Measurements from ENCODE around the gene ARFGAP3.

The ARFGAP3 gene

GRCh38 chr22:42847110-42847509 lies 10.0 kb downstream of the ARFGAP3 start:
- peaks cover 7% of the 10 kb centered on the region for H3K4me1 ChIP-seq (ENCODE audit: insufficient read depth, low read length, poor library complexity, severe bottlenecking)

GRCh38 chr22:42844756-42845155 lies 12.3 kb downstream of the ARFGAP3 start:
- H3K4me3 ChIP-seq (ENCODE audit: low read length, poor library complexity, severe bottlenecking): no peak overlapping the region
- H3F3A ChIP-seq (ENCODE audit: low read depth): 0 out of 2 replicates have a peak, but pooled peaks cover 3% of the 10 kb centered on the region
- no peaks in the 10 kb centered on the region for H3K27me3 ChIP-seq (ENCODE audit: insufficient read depth, low read length, poor library complexity, severe bottlenecking)
- H3K9ac ChIP-seq (ENCODE audit: low read depth, low read length, poor library complexity, severe bottlenecking): no peak overlapping the region
- H3K79me2 ChIP-seq (ENCODE audit: insufficient read depth, low read length): peaks cover 21% of the 10 kb centered on the region
- H4K20me1 ChIP-seq (ENCODE audit: insufficient read depth, low read length, poor library complexity, severe bottlenecking): peaks cover 11% of the 10 kb centered on the region
- no peak overlapping the region for H3K4me2 ChIP-seq (ENCODE audit: low read depth, low read length, poor library complexity, severe bottlenecking)
- peaks cover 7% of the 10 kb centered on the region for H3K4me1 ChIP-seq (ENCODE audit: insufficient read depth, low read length, poor library complexity, severe bottlenecking)
- H3K9me2 ChIP-seq (replicated peaks; ENCODE audit: low read depth, low read length): no peaks in the 10 kb centered on the region
- H3K9me3 ChIP-seq (ENCODE audit: insufficient read depth, low read depth, low read length): no peaks in the 10 kb centered on the region
- TF ChIP-seq, protein P1, sequence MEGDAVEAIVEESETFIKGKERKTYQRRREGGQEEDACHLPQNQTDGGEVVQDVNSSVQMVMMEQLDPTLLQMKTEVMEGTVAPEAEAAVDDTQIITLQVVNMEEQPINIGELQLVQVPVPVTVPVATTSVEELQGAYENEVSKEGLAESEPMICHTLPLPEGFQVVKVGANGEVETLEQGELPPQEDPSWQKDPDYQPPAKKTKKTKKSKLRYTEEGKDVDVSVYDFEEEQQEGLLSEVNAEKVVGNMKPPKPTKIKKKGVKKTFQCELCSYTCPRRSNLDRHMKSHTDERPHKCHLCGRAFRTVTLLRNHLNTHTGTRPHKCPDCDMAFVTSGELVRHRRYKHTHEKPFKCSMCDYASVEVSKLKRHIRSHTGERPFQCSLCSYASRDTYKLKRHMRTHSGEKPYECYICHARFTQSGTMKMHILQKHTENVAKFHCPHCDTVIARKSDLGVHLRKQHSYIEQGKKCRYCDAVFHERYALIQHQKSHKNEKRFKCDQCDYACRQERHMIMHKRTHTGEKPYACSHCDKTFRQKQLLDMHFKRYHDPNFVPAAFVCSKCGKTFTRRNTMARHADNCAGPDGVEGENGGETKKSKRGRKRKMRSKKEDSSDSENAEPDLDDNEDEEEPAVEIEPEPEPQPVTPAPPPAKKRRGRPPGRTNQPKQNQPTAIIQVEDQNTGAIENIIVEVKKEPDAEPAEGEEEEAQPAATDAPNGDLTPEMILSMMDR (conservative IDR thresholded peaks at IDR 0.05; ENCODE audit: low read length): no peak
- no peak for TF ChIP-seq EZH2phosphoT487 (IDR thresholded peaks at IDR 0.05; ENCODE audit: borderline replicate concordance)
- peaks cover 57% of the 10 kb centered on the region; the same call in 1 of the 2 replicates for H3K36me3 ChIP-seq (ENCODE audit: insufficient read depth, low read length)
- no peak overlapping the region for H2AFZ ChIP-seq (ENCODE audit: low read length)

More at GRCh38 chr22:42847110-42847509, 10.0 kb downstream of the ARFGAP3 start:
- Histone ChIP-seq H3K36me3 (ENCODE audit: insufficient read depth, low read length) (peaks cover 38% of the 10 kb centered on the region; the same call in 1 of the 2 replicates), H3K4me3 (ENCODE audit: low read length, poor library complexity, severe bottlenecking) (no peak overlapping the region), H3K9me3 (ENCODE audit: insufficient read depth, low read depth, low read length) (no peaks in the 10 kb centered on the region), H3F3A (ENCODE audit: low read depth) (0 out of 2 replicates have a peak, but pooled peaks cover 3% of the 10 kb centered on the region), H3K79me2 (ENCODE audit: insufficient read depth, low read length) (peaks cover 44% of the 10 kb centered on the region), H4K20me1 (ENCODE audit: insufficient read depth, low read length, poor library complexity, severe bottlenecking) (peaks cover 14% of the 10 kb centered on the region), H3K9ac (ENCODE audit: low read depth, low read length, poor library complexity, severe bottlenecking) (no peak overlapping the region), H3K4me2 (ENCODE audit: low read depth, low read length, poor library complexity, severe bottlenecking) (no peak overlapping the region), H2AFZ (ENCODE audit: low read length) (no peak overlapping the region), H3K27me3 (ENCODE audit: insufficient read depth, low read length, poor library complexity, severe bottlenecking) (no peaks in the 10 kb centered on the region), H3K9me2 (replicated peaks; ENCODE audit: low read depth, low read length) (no peaks in the 10 kb centered on the region)
- TF ChIP-seq, protein P1 (conservative IDR thresholded peaks at IDR 0.05; ENCODE audit: low read length): no peak
- TF ChIP-seq EZH2phosphoT487 (IDR thresholded peaks at IDR 0.05; ENCODE audit: borderline replicate concordance): no peak

DNA sequence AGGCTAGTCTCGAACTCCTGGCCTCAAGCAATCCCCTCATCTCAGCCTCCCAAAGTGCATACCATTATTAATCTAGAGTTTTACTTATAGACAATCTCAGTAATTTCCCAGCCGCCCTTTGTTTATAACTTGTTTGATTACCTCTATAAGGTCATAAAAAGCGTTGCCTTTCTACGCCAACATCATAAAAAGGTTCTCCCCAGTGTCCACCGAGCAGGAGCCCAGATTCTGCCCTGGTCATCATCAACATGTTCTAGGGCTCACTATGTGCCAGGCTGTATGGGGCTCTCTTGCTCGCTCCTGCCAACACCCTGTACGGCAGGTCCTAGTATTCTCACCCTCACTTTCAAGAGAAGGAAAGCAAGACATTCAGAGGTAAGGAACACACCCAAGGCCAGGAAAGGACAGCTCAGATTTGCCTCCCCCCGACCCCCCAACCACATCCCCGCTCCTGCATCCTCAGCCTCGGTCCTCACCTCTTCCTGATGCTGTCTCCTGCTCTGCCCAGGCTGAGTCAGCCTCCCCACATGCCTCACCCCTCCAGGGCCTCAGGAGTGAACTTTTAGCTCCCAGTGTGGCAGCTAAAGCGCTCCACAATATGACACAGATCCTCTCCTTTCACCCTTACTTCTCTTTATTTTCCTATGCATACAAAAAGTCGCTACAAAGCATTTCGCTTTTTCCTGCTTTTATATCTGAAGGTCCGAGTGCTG lies 14.3 kb downstream of the ARFGAP3 start:
- 0 out of 2 replicates have a peak, but pooled peaks cover 3% of the 10 kb centered on the region for H3F3A ChIP-seq (ENCODE audit: low read depth)
- H3K36me3 ChIP-seq (ENCODE audit: insufficient read depth, low read length): peaks cover 63% of the 10 kb centered on the region; the same call in 1 of the 2 replicates
- no peak for TF ChIP-seq EZH2phosphoT487 (IDR thresholded peaks at IDR 0.05; ENCODE audit: borderline replicate concordance)
- TF ChIP-seq, protein P1 (conservative IDR thresholded peaks at IDR 0.05; ENCODE audit: low read length): no peak

More for the DNA sequence above, 14.3 kb downstream of the ARFGAP3 start:
- Histone ChIP-seq H4K20me1 (ENCODE audit: insufficient read depth, low read length, poor library complexity, severe bottlenecking) (peaks cover 5% of the 10 kb centered on the region), H2AFZ (ENCODE audit: low read length) (no peak overlapping the region), H3K9ac (ENCODE audit: low read depth, low read length, poor library complexity, severe bottlenecking) (no peak overlapping the region), H3K79me2 (ENCODE audit: insufficient read depth, low read length) (0 out of 2 replicates have a peak, but pooled peaks cover 5% of the 10 kb centered on the region), H3K4me2 (ENCODE audit: low read depth, low read length, poor library complexity, severe bottlenecking) (no peak overlapping the region), H3K4me1 (ENCODE audit: insufficient read depth, low read length, poor library complexity, severe bottlenecking) (peaks cover 2% of the 10 kb centered on the region), H3K9me2 (replicated peaks; ENCODE audit: low read depth, low read length) (no peaks in the 10 kb centered on the region), H3K4me3 (ENCODE audit: low read length, poor library complexity, severe bottlenecking) (no peak overlapping the region), H3K9me3 (ENCODE audit: insufficient read depth, low read depth, low read length) (no peaks in the 10 kb centered on the region), H3K27me3 (ENCODE audit: insufficient read depth, low read length, poor library complexity, severe bottlenecking) (no peaks in the 10 kb centered on the region)

Measured in Loucy (cell line).